ENCODE data around the gene STARD5.

Gene STARD5

DNA sequence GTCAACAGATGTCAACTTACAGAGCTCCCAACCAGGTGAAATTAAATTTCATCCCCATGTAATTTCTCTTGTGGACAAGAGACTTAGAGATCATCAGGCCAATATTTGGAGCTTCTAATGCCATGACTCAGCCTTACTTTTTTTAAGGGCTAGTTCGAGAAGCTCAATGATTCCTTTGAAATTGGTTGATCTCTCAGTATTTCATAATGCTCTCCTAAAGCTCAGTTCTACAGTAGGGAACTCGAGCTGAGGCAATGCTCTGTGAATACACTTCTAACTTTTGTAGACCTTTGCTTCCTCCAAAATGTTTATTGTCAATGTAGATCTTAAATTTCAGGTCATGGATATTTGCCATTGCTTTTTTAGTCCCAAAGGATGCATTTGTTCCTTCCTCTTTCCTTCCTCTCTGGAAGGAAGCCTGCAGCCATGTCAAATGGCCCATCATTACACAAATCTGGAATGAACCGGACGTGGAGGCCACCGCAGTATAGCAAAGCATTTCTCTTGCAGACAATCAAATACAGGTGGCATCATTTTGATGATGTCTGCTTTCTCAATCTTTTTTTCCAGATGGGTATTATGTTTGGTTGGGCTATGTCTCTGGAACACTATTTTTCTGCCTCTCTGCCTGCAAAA is 28.3 kb downstream of the STARD5 start:
- no peak overlapping the region for H3K4me3 ChIP-seq (ENCODE audit: low read depth, low read length)
- DNase-seq (ENCODE audit: low read depth), result no peak
- TF ChIP-seq, protein P1, sequence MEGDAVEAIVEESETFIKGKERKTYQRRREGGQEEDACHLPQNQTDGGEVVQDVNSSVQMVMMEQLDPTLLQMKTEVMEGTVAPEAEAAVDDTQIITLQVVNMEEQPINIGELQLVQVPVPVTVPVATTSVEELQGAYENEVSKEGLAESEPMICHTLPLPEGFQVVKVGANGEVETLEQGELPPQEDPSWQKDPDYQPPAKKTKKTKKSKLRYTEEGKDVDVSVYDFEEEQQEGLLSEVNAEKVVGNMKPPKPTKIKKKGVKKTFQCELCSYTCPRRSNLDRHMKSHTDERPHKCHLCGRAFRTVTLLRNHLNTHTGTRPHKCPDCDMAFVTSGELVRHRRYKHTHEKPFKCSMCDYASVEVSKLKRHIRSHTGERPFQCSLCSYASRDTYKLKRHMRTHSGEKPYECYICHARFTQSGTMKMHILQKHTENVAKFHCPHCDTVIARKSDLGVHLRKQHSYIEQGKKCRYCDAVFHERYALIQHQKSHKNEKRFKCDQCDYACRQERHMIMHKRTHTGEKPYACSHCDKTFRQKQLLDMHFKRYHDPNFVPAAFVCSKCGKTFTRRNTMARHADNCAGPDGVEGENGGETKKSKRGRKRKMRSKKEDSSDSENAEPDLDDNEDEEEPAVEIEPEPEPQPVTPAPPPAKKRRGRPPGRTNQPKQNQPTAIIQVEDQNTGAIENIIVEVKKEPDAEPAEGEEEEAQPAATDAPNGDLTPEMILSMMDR (IDR thresholded peaks at IDR 0.05; ENCODE audit: insufficient read depth, low read depth, low read length, missing control alignments), result no peak

DNA sequence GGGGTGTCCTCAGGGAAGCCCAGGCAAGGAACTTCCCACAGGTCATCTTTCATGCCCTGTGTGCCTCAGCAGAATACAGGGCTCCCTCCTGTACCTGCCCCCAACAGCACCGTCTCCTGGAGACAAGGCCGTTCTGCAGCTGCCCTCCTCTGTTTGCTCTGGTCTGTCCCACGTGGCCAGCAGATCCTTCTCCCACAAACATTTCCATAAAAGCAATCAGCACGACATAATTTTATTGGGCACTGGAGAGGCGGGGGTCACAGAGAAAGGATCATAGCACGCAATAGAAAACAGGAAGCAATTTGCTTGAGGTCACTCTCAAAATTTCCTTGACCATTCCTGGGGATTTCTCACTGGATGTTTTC is 29.4 kb downstream of the STARD5 start:
- TF ChIP-seq, protein P1 (IDR thresholded peaks at IDR 0.05; ENCODE audit: insufficient read depth, low read depth, low read length, missing control alignments), result peak; percentile 49
- DNase-seq (ENCODE audit: low read depth), result peak; percentile 68
- peak overlapping the region; percentile 62 for H3K4me3 ChIP-seq (ENCODE audit: low read depth, low read length)

DNA sequence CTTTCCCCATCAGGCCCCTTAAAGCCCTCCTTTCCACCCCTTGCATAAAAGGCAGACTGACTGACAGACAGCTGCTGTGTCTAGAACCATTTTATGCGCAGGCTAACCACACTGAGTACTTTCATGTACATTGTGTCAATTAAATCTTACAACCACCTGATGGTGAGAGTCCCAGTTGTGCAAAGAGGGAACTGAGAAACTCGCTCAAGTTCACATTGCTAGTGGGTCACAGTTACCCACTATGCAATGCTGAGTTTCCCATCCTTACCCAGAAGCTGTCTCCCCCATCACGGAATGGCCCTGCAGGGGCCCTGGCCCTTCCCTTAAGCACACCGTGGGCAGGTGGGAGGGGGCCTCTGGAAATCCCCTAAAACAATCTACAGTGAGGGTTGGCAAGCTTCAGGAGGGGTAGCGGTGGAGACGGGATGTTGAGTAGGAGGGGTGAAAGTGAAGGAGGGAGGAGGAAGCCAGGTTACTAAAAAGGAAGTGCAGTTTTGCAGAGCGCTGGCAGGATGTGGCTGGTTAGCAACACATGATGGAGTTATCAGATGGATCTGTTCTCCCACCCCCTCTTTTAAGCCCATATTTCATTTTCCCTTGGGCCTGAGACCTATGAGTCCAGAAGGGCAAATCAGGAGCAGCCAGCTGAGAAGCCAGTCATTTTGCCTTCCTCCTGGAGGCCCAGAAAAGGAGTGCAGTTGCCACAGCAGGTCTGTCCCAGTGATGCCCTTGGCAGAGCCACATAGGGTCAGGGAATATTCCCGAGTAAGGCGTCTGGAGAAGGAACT is 30.0 kb downstream of the STARD5 start:
- peak overlapping the region; percentile 62 for H3K4me3 ChIP-seq (ENCODE audit: low read depth, low read length)
- DNase-seq (ENCODE audit: low read depth), result peak; percentile 95

DNA sequence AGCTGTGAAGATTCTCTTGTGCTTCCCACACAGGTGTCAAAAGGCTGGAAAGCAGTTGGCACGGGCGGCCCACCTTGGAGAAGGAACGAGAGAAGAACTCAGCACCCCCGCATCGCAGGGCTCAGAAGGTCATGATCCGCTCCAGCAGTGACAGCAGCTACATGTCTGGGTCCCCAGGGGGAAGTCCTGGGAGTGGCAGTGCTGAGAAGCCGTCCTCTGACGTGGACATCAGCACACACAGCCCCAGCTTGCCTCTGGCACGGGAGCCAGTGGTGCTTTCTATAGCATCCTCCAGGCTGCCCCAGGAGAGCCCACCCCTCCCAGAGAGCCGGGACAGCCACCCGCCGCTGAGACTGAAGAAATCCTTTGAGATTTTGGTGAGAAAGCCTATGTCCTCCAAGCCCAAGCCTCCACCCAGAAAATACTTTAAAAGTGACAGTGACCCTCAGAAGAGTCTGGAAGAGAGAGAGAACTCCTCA is 31.4 kb downstream of the STARD5 start:
- peak overlapping the region; percentile 62 for H3K4me3 ChIP-seq (ENCODE audit: low read depth, low read length)
- TF ChIP-seq, protein P1 (IDR thresholded peaks at IDR 0.05; ENCODE audit: insufficient read depth, low read depth, low read length, missing control alignments), result no peak
- DNase-seq (ENCODE audit: low read depth), result peak; percentile 83

More for the DNA sequence above, 30.0 kb downstream of the STARD5 start:
- TF ChIP-seq, protein P1 (IDR thresholded peaks at IDR 0.05; ENCODE audit: insufficient read depth, low read depth, low read length, missing control alignments), result no peak

DNA sequence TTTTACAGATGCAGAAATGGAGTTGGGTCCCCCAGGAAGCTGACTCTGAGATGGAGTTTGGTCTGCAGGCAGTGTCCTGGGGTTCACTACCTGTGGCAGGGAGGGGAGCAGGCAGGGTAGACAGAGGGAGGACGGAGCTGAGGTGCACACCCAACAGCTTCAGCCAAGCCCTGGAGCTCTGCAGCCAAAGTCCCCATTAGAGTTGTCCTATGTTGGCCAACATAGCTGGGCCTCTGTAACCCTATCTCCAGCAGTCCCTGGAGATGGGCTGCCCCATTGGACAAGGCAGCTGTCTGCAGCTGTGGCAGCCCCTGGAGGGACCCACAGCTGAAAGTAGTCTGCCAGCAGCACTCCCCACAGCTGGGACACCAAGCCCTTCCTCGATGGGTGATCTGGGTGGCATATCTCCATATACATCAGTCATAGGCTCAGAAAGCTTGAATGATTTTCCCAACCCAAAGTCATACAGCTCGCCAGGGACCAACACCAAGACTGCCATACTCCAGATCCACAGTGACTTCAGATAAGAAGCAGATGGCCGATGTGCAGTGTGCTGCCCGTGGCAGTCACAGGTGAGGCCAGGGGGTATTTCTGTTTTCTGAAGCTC is 31.9 kb downstream of the STARD5 start:
- TF ChIP-seq, protein P1 (IDR thresholded peaks at IDR 0.05; ENCODE audit: insufficient read depth, low read depth, low read length, missing control alignments), result no peak
- no peak for DNase-seq (ENCODE audit: low read depth)
- peak overlapping the region; percentile 5; the same call in 1 of the 2 replicates for H3K4me3 ChIP-seq (ENCODE audit: low read depth, low read length)

DNA sequence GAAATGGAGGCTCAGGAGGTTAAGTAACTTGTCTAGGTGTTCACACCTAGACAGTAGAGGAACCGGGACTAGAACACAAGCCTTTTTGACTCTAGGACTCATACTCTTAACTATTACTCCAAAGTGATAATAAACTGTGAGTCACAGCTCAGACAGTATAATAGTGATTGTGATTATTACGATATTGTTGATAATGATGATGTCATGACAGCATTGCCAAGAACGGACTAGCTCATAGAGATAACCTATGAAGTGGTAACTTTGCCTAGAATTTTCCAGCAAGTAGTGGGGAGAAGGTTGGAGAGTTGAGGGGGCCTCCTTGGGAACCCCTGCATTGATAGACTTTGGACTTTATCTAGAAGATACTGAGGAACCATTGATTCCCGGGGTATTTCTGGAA is 34.0 kb downstream of the STARD5 start:
- no peak overlapping the region for H3K4me3 ChIP-seq (ENCODE audit: low read depth, low read length)
- TF ChIP-seq, protein P1 (IDR thresholded peaks at IDR 0.05; ENCODE audit: insufficient read depth, low read depth, low read length, missing control alignments), result no peak
- DNase-seq (ENCODE audit: low read depth), result no peak
